Esophagus squamous epithelium (tissue), 5 donors: ENCODE measurements around the gene KAT7. TPM values are rescaled to one million over a fixed set of nuclear protein-coding genes. Genes with fewer than 3 reads are reported as not detected.

Experiments used
- DNase-seq: peaks from one replicate; lab custom pipeline; 2025; lab: John Stamatoyannopoulos, UW
- H3K27ac ChIP-seq, 4 donors: fragments of 200-600 bp; sonication (generic); one replicate each; pipeline ENCODE4 v1.5.1; 2016 to 2019; ENCODE audit warnings: mild to moderate bottlenecking in 1 of 4
- H3K27me3 ChIP-seq, 4 donors: fragments of 200-600 bp; sonication (generic); 1 replicate in 3 of 4; 2 replicates in 1 of 4; pipeline versions ENCODE4 v1.5.1 to v1.6.0; 2017 to 2021; ENCODE audit warnings: antibody characterized with exemption in 1 of 4
- H3K36me3 ChIP-seq, 3 donors: fragments of 200-600 bp; sonication (generic); one replicate each; pipeline ENCODE4 v1.5.1; 2016 to 2019
- H3K4me1 ChIP-seq, 3 donors: fragments of 200-600 bp; sonication (generic); one replicate each; pipeline ENCODE4 v1.5.1; 2017 to 2019
- H3K4me3 ChIP-seq, 4 donors: fragments of 200-600 bp; sonication (generic); 1 replicate in 3 of 4; 2 replicates in 1 of 4; pipeline ENCODE4 v1.5.1; 2016 to 2019; ENCODE audit warnings: mild to moderate bottlenecking in 2 of 4, moderate library complexity in 1 of 4
- H3K9me3 ChIP-seq, 3 donors: fragments of 200-600 bp; sonication (generic); one replicate each; pipeline ENCODE4 v1.5.1; 2016 to 2019
- CTCF ChIP-seq, 6 experiments: fragments of 450-650 bp in 4 of 6; fragments of 200-600 bp in 2 of 6; sonication (generic) in 2 of 6; IDR thresholded peaks; one replicate each; pipeline ENCODE4 v1.5.1; 2016 to 2019; ENCODE audit warnings: antibody characterized with exemption in 6 of 6, mild to moderate bottlenecking in 4 of 6, moderate library complexity in 4 of 6
- POLR2A ChIP-seq, 4 donors: fragments of 450-650 bp; IDR thresholded peaks; one replicate each; pipeline ENCODE4 v1.6.1; 2017; ENCODE audit warnings: antibody characterized with exemption in 4 of 4, mild to moderate bottlenecking in 4 of 4, moderate library complexity in 3 of 4
- WGBS, 2 donors: methylation state at CpG; one replicate each; pipeline ENCODE4 v1.1.5; 2018; 5-methylcytosine and 5-hydroxymethylcytosine counted together
- intact Hi-C: fragments of 100-400 bp; cut with DNase I; formaldehyde crosslinking; loops from one replicate; pipeline ENCODE4 v1.15.0; 2022
- total RNA-seq, 4 donors: library from RNA; depleted of rRNA; stranded (reverse); fragments of >200 nt; gene quantifications; one replicate each; pipeline ENCODE4 v1.1.0, GENCODE V29; 2016
- donor health status: DM: yes; HTN: yes; CAD: no.

KAT7 gene
- total RNA-seq, 4 donors from 2014 or later, result 22.6 to 32.6 (median 26.6) TPM

GRCh38 chr17:49836111-49837030 lies 47.9 kb downstream of the KAT7 start:
- no peak overlapping the region for H3K4me3 ChIP-seq
- WGBS, 2 donors, result 59 to 70% methylated on average over 12 to 14 of the region's 16 CpGs
- no peaks in the 10 kb centered on the region for H3K9me3 ChIP-seq
- H3K36me3 ChIP-seq, result peaks cover 0 to 52% (median 4%) of the 10 kb centered on the region in 3 donors
- intact Hi-C loops, result no loop called here
- H3K27me3 ChIP-seq, result no peaks in the 10 kb centered on the region
- no peak for DNase-seq
- no peak for TF ChIP-seq POLR2A (IDR thresholded peaks at IDR 0.05)
- peaks cover 0 to 42% (median 34%) of the 10 kb centered on the region in 3 donors for H3K4me1 ChIP-seq
- H3K27ac ChIP-seq, result peak overlapping the region in 2 of 4 donors; percentile 2 to 44

DNA sequence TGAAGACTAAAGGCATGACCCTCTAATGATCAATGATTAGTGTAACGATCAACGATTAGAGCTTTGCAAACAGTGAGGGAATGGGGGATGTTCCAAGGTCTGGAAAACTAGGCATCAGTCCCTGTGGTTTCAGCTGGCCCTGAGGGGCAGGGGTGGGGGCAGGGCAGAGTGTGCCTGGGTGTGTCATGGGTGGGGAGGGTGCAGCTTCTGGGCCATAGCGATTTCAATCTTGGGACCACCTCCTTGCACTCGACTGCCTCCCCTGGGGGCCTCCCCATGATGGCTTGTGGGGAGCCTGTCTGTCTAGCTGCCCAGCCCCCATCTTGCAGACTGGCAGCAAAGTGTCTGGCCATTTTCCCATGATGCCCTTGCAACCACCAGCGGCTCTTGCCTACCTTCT lies 51.0 kb downstream of the KAT7 start:
- Histone ChIP-seq H3K4me1 (peaks cover 0 to 40% (median 27%) of the 10 kb centered on the region in 3 donors), H3K27me3 (no peaks in the 10 kb centered on the region), H3K27ac (no peak overlapping the region), H3K4me3 (no peak overlapping the region), H3K9me3 (no peaks in the 10 kb centered on the region), H3K36me3 (peaks cover 0 to 21% (median 0%) of the 10 kb centered on the region in 3 donors)
- DNase-seq, result no peak
- WGBS, 2 donors, result 73 to 75% methylated on average over 2 to 5 of the region's 5 CpGs
- TF ChIP-seq CTCF (IDR thresholded peaks at IDR 0.05), result no peak
- no peak for TF ChIP-seq POLR2A (IDR thresholded peaks at IDR 0.05)
- intact Hi-C loops, result no loop called here

- intact Hi-C loops, result no loop called here
- no peak overlapping the region for H3K27ac ChIP-seq
- H3K36me3 ChIP-seq, result peaks cover 0 to 23% (median 0%) of the 10 kb centered on the region in 3 donors
- no peaks in the 10 kb centered on the region for H3K9me3 ChIP-seq
- TF ChIP-seq POLR2A (IDR thresholded peaks at IDR 0.05) (no peak), CTCF (IDR thresholded peaks at IDR 0.05) (no peak)
- H3K4me1 ChIP-seq, result peaks cover 0 to 42% (median 18%) of the 10 kb centered on the region in 3 donors
- no peak for DNase-seq
- H3K4me3 ChIP-seq, result no peak overlapping the region
- WGBS, 2 donors, result 96 to 100% methylated on average over 2 to 3 of the region's 3 CpGs
- no peaks in the 10 kb centered on the region for H3K27me3 ChIP-seq
Measured at GRCh38 chr17:49841548-49841947, 53.1 kb downstream of the KAT7 start.

DNA sequence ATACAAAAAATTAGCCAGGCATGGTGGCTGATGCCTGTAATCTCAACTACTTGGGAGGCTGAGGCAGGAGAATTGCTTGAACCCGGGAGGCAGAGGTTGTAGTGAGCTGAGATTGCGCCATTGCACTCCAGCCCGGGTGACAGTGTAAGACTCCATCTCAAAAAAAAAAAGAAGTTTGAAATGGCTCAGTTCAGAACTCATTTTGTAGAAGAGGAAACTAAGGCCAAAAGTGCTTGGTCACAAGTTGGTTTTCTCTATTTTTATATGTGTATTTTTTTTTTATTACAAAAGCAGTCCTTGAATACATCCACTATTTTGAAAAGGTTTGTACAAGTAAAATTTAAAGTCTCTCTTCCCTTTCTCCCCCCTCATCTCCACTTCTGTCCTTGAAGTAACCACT lies 53.9 kb downstream of the KAT7 start:
- WGBS, 2 donors, result 64 to 78% methylated on average over 3 of the region's 3 CpGs
- DNase-seq, result no peak
- peaks cover 0 to 42% (median 12%) of the 10 kb centered on the region in 3 donors for H3K4me1 ChIP-seq
- TF ChIP-seq POLR2A (IDR thresholded peaks at IDR 0.05) (no peak), CTCF (IDR thresholded peaks at IDR 0.05) (no peak)
- H3K9me3 ChIP-seq, result no peaks in the 10 kb centered on the region
- no peak overlapping the region for H3K27ac ChIP-seq
- no peak overlapping the region for H3K4me3 ChIP-seq
- peaks cover 0 to 25% (median 0%) of the 10 kb centered on the region in 3 donors for H3K36me3 ChIP-seq
- no peaks in the 10 kb centered on the region for H3K27me3 ChIP-seq
- intact Hi-C loops, result no loop called here

GRCh38 chr17:49842846-49843245 lies 54.4 kb downstream of the KAT7 start:
- Histone ChIP-seq H3K4me3 (no peak overlapping the region), H3K27ac (no peak overlapping the region), H3K9me3 (no peaks in the 10 kb centered on the region), H3K4me1 (peaks cover 0 to 40% (median 12%) of the 10 kb centered on the region in 3 donors), H3K36me3 (peaks cover 0 to 25% (median 0%) of the 10 kb centered on the region in 3 donors), H3K27me3 (no peaks in the 10 kb centered on the region)
- intact Hi-C loops, result no loop called here
- TF ChIP-seq POLR2A (IDR thresholded peaks at IDR 0.05), result no peak
- TF ChIP-seq CTCF (IDR thresholded peaks at IDR 0.05), result peak in 1 of 6 experiments; percentile 13
- 20 to 50% methylated on average over 6 of the region's 6 CpGs for WGBS, 2 donors
- no peak for DNase-seq
